ENCODE measurements around the gene SYNE3. TPM values are rescaled to one million over a fixed set of nuclear protein-coding genes. Genes with fewer than 3 reads are reported as not detected.

SYNE3 gene
- total and polyA plus RNA-seq, 2 experiments from 2014 or later, result 0.16 to 2.4 TPM

DNA sequence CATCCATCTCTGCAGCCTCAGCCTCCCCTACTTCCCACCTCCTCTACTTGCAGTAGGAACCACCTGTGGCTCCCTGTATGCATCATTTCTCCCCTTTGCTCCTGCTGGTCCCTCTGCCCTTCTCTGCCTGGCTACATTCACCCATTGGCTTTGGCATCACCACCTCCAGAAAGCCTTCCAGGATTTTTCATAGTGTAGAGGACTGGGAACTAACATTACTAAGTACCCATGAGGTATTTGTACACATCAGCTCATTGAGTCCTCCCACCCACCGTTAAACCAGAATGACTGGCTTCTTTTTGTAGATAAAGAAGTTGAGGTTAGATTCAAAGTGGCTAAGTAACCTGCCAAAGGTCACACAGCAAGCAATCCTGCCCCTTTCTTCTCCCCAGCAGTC is 17.1 kb downstream of the SYNE3 start:
- no peaks in the 10 kb centered on the region for H3K27me3 ChIP-seq
- no peak overlapping the region for H3K4me2 ChIP-seq
- no peaks in the 10 kb centered on the region for H3K9me2 ChIP-seq (replicated peaks; ENCODE audit: insufficient read depth)
- no peak overlapping the region for H3K27ac ChIP-seq
- H3K9me3 ChIP-seq (ENCODE audit: low read depth), result no peaks in the 10 kb centered on the region
- 18% methylated on average over 1 of the region's 1 CpG for WGBS (ENCODE audit: low lambda C conversion rate, missing lambda C conversion rate)
- no peaks in the 10 kb centered on the region for H3K79me2 ChIP-seq
- no peaks in the 10 kb centered on the region for H4K20me1 ChIP-seq (ENCODE audit: insufficient read depth, poor library complexity, severe bottlenecking)
- H2AFZ ChIP-seq, result no peak overlapping the region
- H3K4me1 ChIP-seq (ENCODE audit: insufficient read depth), result peaks cover 41% of the 10 kb centered on the region
- TF ChIP-seq, protein P1, sequence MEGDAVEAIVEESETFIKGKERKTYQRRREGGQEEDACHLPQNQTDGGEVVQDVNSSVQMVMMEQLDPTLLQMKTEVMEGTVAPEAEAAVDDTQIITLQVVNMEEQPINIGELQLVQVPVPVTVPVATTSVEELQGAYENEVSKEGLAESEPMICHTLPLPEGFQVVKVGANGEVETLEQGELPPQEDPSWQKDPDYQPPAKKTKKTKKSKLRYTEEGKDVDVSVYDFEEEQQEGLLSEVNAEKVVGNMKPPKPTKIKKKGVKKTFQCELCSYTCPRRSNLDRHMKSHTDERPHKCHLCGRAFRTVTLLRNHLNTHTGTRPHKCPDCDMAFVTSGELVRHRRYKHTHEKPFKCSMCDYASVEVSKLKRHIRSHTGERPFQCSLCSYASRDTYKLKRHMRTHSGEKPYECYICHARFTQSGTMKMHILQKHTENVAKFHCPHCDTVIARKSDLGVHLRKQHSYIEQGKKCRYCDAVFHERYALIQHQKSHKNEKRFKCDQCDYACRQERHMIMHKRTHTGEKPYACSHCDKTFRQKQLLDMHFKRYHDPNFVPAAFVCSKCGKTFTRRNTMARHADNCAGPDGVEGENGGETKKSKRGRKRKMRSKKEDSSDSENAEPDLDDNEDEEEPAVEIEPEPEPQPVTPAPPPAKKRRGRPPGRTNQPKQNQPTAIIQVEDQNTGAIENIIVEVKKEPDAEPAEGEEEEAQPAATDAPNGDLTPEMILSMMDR (IDR thresholded peaks at IDR 0.05; ENCODE audit: poor library complexity), result no peak
- no peak for TF ChIP-seq EZH2 (IDR thresholded peaks at IDR 0.05; ENCODE audit: borderline replicate concordance)
- no peak for TF ChIP-seq EZH2phosphoT487 (IDR thresholded peaks at IDR 0.05; ENCODE audit: low read depth, severe bottlenecking, unreplicated experiment)
- no peak for DNase-seq (ENCODE audit: low spot score)
- no peak overlapping the region for H3K4me3 ChIP-seq
- no peaks in the 10 kb centered on the region for H3K36me3 ChIP-seq (replicated peaks; ENCODE audit: insufficient read depth, low read depth)

GRCh38 chr14:95498622-95499353 is 17.7 kb downstream of the SYNE3 start:
- no peak for TF ChIP-seq EZH2phosphoT487 (IDR thresholded peaks at IDR 0.05; ENCODE audit: low read depth, severe bottlenecking, unreplicated experiment)
- TF ChIP-seq, protein P1 (IDR thresholded peaks at IDR 0.05; ENCODE audit: poor library complexity), result no peak
- TF ChIP-seq EZH2 (IDR thresholded peaks at IDR 0.05; ENCODE audit: borderline replicate concordance), result no peak
- H3K4me3 ChIP-seq, result no peak overlapping the region
- no peaks in the 10 kb centered on the region for H3K36me3 ChIP-seq (replicated peaks; ENCODE audit: insufficient read depth, low read depth)
- no peaks in the 10 kb centered on the region for H3K27me3 ChIP-seq
- H2AFZ ChIP-seq, result no peak overlapping the region
- peak; percentile 54 for DNase-seq (ENCODE audit: low spot score)
- H3K4me1 ChIP-seq (ENCODE audit: insufficient read depth), result peaks cover 41% of the 10 kb centered on the region
- H3K27ac ChIP-seq, result no peak overlapping the region
- H3K4me2 ChIP-seq, result no peak overlapping the region
- H3K9me2 ChIP-seq (replicated peaks; ENCODE audit: insufficient read depth), result no peaks in the 10 kb centered on the region
- 69% methylated on average over 9 of the region's 9 CpGs for WGBS (ENCODE audit: low lambda C conversion rate, missing lambda C conversion rate)
- no peaks in the 10 kb centered on the region for H3K9me3 ChIP-seq (ENCODE audit: low read depth)
- no peaks in the 10 kb centered on the region for H4K20me1 ChIP-seq (ENCODE audit: insufficient read depth, poor library complexity, severe bottlenecking)
- no peaks in the 10 kb centered on the region for H3K79me2 ChIP-seq

DNA sequence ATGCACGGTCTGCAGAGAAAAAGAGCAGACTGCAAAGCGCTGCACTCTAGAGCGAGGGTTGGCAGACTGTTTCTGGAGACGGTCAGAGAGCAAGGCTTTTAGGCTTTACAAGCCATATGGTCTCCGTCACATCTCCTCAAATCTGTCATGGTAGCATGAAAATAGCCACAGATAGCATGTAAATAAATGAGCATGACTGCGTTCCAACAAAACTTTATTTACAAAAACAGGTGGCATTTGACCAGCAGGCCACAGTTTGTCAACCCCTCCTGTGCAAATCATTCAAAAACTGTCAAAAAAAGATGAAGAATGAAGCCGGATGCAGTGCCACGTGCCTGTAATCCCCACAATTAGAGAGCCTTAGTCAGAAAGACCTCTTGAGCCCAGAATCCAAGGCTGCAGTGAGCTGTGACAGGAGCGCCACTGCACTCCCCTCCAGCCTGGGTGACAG is 18.9 kb downstream of the SYNE3 start:
- Histone ChIP-seq H3K4me2 (peak overlapping the region; percentile 44), H3K27ac (no peak overlapping the region), H3K36me3 (replicated peaks; ENCODE audit: insufficient read depth, low read depth) (no peaks in the 10 kb centered on the region), H4K20me1 (ENCODE audit: insufficient read depth, poor library complexity, severe bottlenecking) (no peaks in the 10 kb centered on the region), H3K27me3 (no peaks in the 10 kb centered on the region), H3K9me3 (ENCODE audit: low read depth) (no peaks in the 10 kb centered on the region), H3K4me3 (no peak overlapping the region), H3K79me2 (no peaks in the 10 kb centered on the region), H3K4me1 (ENCODE audit: insufficient read depth) (peaks cover 41% of the 10 kb centered on the region), H3K9me2 (replicated peaks; ENCODE audit: insufficient read depth) (no peaks in the 10 kb centered on the region), H2AFZ (no peak overlapping the region)
- TF ChIP-seq, protein P1 (IDR thresholded peaks at IDR 0.05; ENCODE audit: poor library complexity), result no peak
- WGBS (ENCODE audit: low lambda C conversion rate, missing lambda C conversion rate), result 52% methylated on average over 9 of the region's 9 CpGs
- DNase-seq (ENCODE audit: low spot score), result no peak

All from hepatocyte (in vitro differentiated cells).